Mesenteric fat pad (tissue), 1 donor: Measurements from ENCODE around the gene FERD3L. TPM values are rescaled to one million over a fixed set of nuclear protein-coding genes. Genes with fewer than 3 reads are reported as not detected.

Experiments used
- DNase-seq: peaks from one replicate; pipeline ENCODE4 v3.0.0-alpha.2; 2020; ENCODE audit warnings: low spot score
- total RNA-seq: library from RNA; stranded (reverse); fragmentation: NEBNext Ultra II Directional; extraction: Animal tissue kit (Norgen Biotek cat#: 25700); gene quantifications from one replicate; pipeline ENCODE4 v1.2.1, GENCODE V29; 2021
- donor health status: DM: yes; HTN: yes; CAD: no.

Gene FERD3L
- total RNA-seq, 1 donor from 2014 or later = not detected

DNA sequence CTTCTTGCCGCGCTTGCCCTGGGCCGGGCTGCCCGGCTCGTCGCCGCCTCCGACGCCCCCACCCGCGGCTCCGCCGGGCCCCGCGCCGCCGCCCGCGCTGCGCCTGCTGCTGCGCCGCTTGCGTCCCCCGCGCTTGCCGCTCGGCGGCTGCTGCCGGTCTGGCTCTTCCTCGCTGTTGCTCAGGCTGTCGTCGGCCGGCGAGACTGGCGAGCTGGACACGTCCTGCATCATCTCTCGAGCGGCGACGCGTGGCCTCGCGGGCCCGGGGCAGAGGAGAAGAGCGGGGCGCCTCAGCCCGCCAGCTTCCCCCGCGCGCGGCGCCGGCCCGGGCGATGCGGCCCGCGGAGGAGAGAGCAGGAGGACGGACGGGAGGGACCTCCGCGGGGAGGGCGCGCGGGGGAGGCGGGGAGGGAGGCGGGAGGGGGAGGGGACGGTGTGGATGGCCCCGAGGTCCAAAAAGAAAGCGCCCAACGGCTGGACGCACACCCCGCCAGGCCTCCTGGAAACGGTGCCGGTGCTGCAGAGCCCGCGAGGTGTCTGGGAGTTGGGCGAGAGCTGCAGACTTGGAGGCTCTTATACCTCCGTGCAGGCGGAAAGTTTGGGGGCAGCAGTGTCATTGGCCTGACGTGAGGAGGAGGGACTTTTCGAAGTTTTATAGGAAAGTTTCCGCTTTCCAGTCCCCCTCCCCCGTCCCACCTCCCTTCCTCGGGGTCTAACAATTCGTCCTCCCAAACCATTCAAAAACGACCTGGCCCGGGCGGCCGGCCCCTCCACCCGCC, 27.9 kb downstream of the FERD3L start, which contains the start of gene TWIST1:
TWIST1 (minus strand) TSS at position 546 of the 779 bp plus-strand sequence; CDS start at position 231, 315 bp downstream.
- DNase-seq = no peak

DNA sequence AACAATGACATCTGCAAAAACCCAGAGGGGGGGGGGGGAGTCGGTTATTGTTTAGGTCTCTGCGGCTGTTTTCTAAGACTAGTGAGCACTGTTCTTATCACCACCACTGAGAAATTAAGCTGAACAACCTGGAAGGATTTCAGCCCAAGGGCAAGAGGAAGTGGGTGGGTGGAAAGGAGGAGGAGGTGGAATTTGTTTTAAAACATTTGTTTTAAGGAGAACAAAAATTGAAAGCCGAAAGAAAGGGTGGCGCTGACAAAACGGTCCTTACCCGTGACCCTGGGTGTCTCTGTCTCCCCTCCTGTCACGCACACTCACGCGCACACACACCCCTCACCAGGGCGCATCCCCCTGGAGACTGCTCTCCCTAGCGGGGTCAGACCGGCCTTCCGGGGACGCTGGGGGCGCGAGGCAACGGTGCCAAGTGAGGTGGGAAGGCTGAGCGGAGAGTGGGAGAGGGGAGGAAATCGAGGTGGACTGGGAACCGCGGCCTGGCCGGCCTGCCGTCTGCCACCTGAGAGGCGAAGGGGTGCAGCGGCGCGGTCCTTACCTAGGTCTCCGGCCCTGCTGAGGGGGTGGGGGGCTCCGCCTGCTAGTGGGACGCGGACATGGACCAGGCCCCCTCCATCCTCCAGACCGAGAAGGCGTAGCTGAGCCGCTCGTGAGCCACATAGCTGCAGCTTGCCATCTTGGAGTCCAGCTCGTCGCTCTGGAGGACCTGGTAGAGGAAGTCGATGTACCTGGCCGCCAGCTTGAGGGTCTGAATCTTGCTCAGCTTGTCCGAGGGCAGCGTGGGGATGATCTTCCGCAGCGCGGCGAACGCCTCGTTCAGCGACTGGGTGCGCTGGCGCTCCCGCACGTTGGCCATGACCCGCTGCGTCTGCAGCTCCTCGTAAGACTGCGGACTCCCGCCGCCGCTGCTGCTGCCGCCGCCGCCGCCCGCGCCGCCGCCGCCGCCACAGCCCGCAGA, 28.8 kb downstream of the FERD3L start:
- DNase-seq = no peak

DNA sequence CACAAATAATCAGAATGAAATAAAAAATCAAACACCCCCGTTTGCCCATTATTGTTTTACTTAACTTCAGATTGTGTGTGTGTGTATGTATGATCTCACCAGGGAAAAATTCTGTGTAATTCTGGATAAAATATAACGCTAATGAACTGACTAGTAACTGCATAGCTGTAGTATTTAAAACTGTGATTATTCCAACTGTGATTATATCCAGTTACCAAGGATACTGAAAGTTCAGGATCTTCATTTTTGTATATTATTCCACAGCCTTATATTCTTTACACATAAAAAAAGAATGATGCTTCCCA, 30.7 kb downstream of the FERD3L start:
- DNase-seq = no peak

DNA sequence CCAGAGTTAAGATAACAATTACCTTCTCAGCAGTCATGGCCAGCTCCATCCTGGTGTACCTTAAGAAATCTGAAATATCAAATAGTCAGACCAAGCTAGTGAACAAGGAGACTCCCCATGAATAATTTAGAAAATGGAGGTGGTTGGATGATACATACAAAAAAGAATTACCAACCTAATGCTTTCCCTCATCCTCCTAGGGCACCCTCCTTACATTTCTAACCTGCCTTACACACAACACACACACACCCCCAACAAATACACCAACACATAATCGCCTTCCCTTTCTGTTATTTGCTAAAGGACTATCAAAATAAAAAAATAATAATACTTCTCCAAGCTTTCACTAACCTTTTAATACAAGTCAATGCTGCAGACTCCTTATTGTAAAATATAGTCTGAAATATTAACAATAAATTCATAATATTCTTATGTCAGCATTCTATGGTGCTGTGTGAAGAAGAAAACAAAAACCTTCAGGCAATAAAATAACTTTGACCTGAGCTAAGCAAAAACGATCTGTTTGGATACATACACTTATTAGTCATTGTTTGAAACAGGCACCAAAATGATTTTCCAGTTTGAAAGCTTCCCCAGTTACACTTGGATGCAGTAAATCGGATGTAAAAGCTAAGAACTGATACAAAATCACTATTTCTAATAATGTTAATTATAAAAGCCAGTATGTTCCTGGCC, 31.2 kb downstream of the FERD3L start:
- DNase-seq = no peak

DNA sequence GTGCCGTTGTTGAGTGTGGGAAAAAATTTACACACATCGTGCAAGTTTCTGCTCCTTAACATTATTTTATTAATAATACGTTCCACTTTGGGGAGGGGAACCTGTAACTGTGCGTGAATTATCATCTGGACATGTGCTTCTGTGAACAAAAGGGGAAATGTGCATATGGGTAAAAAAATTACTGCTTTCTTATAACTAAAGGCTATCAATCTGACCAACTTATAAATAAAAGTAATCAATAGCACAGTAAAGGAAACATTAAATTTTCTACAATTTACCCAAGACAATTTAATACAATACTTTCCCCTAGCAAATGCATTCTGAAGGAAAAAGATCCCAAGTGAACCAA, 32.2 kb downstream of the FERD3L start:
- DNase-seq = no peak

DNA sequence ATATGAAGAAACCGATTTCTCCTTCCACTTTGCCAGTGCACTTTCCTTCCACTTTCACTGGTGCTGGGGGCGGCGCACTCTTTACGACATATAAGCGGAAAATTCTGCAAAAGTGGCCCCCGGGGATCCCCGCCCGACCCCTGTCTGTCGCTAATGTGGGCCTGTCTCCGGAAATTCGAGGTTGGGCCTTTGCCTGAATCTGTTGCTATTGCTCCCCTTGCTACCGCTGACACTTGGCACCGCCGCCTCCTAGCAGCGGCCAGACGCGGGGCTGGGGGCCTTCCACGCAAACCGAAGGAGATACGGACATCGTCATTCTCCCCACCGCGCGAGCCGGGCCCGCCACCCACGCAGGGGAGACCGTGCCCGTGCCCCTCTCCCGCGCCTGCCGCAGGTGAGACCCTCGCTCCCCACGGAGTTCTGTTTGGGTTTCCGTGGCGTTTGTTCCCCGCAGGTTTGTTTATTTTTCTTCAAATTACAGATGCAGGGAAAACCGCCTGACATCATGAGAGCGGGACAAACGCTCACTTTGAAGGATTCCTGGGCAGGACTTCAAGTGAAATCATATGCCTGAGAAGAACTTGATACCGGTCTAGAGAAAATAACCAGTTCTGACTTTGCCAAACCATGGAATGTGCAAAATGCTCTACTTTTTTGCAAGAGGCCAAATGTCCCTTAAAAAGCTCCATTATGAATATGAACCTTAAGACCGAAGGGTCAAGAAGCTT, 32.8 kb downstream of the FERD3L start:
- DNase-seq = no peak

DNA sequence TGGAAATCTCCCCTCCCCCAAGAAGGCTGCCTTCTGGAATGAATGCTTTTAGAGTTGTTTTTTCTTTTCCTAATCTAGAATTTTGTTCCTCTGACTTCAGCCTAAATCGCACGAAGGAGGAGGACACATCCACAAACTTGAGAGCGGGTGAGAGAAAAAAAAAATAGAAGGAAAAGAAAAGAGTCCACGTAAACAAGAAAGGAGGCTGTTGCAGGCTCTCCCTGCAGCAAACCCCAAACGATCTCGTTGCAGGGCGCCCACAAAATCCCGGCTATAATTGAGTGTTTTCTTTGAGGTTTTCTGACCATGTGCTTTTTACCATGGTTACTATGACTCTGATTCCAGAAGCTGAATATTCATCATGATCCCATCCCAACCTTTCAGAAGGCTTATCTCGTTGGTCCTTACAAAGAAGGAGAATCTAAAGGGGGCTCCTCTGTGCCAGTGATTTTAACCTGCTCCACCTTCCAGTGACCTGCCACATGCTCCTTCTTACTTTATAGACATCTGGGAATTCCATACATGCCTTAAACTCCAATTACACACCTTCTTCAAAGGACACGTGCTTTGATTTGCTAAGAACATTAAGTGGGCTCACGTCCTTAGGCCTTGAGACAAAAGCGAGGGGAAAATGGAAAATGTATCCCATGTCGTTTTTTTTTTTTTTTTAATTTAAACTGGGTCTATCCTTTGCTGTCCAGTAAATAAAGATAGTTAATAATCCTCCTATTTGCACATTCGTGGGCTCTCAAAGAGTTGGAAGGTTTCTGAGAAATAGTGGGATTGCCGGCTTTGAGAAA, 33.5 kb downstream of the FERD3L start:
- DNase-seq = no peak

DNA sequence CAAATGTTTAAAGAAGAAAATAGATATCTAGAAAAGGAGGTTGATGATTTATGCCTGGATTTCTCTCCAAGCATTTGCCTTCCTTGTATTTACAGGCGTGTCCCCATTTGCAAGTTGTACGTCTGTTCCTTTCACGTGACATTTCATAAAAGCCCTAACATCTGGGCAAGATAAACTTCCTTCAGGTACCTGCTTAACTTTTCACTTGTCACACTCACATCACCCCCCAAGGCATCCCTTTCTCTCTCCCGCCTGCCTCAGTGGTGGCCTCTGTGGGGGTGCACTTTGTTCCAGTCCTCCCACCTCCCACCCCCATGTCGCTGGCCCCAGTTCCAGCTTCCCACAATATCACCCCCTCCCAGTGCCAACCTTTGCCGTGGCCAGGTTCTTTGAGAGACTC, 34.4 kb downstream of the FERD3L start:
- DNase-seq = no peak

DNA sequence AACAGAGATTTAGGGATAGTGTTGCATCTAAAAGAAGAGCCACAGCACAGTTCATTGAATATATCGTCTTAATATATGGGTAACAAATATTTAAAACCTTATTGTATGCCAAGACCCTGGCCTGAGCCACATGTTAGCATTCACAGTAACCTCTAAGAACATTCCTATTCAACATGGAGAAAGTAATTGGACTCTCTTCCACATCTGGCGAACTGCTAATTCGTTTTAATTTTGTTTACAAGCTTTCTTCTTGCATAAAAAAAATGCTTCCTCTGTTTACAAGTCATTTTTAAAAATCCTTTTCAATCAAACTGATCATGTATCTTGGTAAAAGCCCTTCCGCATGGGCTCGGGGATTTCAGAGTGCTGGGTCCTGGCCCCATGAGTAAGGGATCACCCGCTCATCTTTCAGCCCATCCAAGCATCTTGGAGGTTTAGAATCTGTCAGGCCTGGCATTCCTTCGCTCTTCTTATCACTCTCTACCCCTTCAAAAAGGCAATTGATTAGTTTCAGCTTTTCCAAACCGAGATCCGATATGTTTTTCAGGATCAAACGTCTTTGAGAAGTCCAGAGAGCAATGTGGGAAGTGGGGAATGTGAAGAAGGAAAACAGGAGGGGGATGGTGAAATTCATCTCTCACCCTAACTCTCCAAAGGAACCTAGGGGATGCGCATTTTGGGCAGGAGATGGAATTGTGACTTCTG, 35.0 kb downstream of the FERD3L start:
- DNase-seq = no peak

DNA sequence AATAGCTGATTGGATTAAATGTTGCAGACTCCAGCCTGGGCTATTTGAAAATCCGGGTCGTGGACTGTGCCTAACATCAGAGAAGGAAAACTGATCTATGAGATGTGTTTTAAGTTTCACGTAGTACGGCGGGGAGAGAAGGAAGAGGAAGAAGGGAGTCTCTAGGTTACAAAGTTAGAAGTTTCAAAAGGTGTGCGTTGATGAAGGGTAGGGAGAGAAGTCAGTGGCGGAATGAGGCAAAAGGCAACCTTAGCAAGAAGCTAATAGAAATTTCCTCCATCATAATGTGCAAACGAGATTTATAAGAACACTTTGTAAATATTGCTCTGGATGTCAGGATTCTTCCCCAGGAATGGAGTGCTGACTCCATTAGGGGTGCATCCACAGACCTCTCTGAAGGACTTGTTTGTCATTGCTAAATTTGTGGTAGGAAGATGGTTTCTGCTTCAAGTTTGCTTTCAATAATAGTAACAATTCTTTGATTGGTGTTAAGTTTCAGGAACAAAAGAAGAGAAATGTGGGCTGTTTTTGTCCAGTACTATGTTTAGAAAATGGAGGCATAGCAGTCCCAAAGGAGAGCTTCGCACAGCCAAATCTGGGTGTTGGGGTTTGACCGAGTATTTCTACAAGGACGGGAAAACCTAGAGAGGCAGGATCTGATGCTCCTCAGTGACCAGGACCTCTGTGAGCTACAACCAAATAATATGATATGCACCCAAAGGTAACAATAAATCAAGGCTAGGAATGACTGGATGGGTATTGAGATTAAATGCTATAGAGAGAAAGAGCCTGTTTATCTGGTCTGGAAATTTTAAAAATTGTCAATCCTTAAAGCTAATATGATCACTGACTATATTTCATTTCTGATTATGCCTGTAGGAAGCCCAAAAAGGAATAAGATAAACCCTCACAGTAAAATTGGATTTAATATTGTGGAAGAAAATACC, 35.9 kb downstream of the FERD3L start:
- no peak for DNase-seq

DNA sequence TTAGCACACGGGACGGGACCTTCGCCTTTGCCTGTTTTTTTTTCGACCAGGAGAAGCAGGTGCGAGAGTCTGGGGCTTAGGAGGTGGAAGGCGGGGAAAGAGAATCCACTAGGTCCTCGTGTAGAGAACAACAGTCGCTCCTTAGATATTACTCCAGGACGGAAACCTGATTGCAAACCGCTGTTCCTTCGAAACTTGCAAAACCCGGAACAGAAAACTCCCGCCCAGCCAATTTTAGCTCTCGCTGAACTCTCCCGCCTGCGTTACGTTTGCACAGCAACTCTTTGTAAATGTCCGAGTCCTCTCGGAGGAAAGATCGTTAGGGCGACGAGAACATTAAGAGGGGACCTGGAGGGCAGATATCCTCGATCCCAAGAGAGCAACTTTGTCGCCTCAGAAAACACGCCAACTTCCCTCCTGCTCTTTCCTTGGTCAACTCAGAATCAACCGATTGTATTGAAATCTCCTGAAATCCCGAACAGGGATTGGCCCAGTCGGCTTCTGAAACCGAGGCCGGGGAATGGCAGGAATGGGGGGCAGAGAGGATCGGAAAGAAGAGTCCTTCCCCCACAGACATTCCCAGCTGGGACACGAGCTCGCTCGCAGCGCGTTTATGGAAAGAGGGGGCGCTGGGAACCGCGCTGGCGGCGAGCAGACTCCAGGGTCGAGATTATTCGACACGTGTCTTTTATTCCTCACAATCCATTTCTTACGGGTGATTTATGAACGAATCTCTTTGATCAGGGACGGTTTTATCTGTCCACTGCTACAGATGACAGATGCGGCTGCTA, 37.7 kb downstream of the FERD3L start:
- no peak for DNase-seq

DNA sequence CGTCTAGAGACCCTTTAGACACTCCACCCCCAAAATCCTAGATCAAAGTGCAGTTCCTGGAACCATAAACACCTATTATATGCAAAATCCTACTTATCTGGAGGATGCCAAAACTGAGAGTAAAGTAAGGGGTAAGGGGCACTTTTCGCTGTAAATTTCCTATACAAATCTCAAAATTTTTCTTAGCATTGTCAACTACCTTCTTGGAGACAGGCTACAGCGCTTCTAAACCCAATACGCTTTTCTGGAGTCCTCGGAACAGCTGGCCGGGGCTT, 38.2 kb downstream of the FERD3L start:
- no peak for DNase-seq

DNA sequence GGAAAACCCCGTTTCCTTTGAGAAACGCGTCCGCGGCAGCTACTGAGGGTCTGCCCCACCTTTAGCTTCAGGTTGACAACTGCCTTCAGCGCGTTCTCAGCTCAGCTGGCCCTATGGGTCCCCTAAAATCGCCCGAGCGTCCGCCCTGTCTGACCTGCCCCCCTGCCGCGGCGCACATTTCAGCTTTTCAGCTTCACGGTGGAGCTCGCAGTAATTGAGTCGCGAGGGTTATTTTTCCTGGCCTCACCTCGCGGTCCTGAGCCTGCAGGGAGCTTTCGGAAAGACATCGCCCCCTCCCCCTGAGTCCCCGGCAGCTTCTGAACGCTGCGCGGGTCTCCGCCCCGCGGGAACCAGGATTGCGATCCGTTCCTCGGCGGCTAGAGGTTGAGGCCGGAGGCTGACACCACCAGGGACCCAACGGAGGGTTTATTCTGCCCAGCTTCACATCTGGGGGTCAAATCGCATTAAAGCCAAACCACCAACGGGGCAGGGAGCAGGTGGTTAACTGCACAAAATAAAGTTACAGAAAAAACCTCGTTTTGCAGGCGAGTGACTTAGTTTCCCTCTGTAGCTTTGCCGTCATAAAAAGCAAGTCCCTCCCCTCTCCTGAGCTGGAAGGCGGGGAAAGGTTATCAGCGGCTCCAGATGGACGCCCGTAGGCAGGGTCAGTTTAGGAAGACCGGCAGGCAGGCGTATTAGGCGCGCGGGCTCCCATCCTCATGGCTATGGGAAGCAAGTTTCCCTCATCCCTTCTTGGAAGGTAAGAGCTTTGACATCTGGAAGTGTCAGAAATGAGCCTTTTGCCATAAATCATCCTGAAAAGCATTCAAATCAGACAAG, 38.8 kb downstream of the FERD3L start:
- DNase-seq = no peak

DNA sequence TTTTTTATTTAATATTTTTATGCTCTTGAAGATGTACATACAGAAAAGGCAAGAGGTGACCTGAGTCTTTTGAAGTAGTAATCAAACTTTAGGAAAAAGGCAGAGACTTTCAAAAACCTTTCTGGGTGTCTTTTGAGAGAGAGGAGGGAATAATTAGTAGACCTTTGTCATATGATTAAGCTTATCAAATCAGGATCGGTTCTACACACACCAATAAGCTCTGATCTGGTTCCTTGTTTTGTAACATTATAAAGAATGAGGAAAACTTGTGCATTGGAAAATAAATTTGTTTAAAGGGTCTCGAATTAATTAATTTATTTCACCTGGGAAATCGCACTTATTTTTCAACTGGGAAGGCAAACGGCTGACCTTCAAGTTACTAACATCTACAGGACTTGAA, 39.7 kb downstream of the FERD3L start:
- DNase-seq = no peak

DNA sequence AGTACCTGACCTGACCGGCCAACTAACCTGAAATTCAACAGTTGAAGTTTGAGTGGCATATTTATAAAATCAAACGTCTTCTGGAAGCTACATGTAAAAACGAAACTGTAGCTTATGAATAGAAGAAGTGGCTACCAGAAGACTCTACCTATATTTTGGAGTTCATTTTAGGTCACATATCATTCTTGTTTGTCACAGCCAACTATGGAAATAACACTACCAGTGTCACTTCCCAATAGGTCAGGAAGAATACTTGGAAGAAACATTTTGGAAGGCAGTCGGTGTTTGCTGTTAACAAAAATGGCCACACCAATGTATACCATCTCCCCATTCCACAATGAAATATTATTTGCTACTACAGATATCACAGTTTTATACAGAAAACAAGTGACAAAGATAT, 40.4 kb downstream of the FERD3L start:
- no peak for DNase-seq

DNA sequence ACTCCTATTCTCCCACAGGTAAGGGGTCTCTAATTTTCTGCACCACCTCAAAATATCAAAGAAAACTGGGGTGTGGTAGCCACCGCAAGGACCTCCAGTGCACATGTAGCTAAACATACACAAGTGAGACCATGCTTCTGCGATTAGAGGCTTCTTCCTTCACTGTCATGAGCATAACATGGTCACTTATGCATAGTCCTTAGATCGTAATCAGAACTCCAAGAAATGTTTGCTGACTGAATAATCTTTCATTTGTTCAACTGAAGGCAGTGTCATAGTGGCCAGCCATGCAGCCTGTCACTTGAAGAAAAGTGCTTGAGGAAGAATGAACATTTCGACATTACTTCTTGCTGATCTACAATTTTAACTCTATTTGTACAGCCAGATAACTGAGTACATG, 42.3 kb downstream of the FERD3L start:
- DNase-seq = no peak

DNA sequence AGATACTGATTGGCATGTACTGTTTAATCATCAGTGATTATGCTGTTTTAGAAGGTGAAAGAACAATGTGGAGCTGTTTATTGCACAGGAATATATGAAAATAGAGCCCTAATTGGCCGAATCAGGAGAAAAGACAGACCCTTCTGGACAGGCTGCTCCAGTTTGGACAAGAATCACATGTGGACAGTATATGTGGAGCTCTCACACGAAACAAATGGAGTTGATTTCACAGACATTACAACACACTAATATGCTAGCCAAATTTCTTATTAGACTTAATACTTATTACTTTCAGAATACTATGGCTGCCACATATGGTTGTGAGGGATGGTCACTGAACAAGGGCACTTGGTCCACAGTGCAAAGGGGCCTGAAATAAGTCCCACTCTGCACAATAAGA, 43.3 kb downstream of the FERD3L start:
- DNase-seq = no peak
